ENCODE data around the gene GNA14. TPM values are rescaled to one million over a fixed set of nuclear protein-coding genes. Genes with fewer than 3 reads are reported as not detected.

The GNA14 gene
- total RNA-seq, 3 donors from 2014 or later: 0.11 TPM; not detected in 1

- DNase-seq: no peak
- Mint-ChIP-seq H3K4me3 (no peak overlapping the region), H3K36me3 (ENCODE audit: insufficient read depth) (no peaks in the 10 kb centered on the region), H3K9me3 (no peaks in the 10 kb centered on the region), H3K27me3 (ENCODE audit: low read depth) (no peaks in the 10 kb centered on the region), H3K4me1 (ENCODE audit: low read depth) (peaks cover 3% of the 10 kb centered on the region)
- ATAC-seq: no peak
Observed at GRCh38 chr9:77516781-77517180, 131.3 kb downstream of the GNA14 start.

- peaks cover 3% of the 10 kb centered on the region for H3K4me1 Mint-ChIP-seq (ENCODE audit: low read depth)
- no peak overlapping the region for H3K4me3 Mint-ChIP-seq
- no peak for DNase-seq
- no peak for ATAC-seq
- H3K27me3 Mint-ChIP-seq (ENCODE audit: low read depth): peaks cover 2% of the 10 kb centered on the region
- H3K36me3 Mint-ChIP-seq (ENCODE audit: insufficient read depth): no peaks in the 10 kb centered on the region
- no peaks in the 10 kb centered on the region for H3K9me3 Mint-ChIP-seq
Observed at GRCh38 chr9:77514886-77515711, 133.0 kb downstream of the GNA14 start.

- H3K9me3 Mint-ChIP-seq: no peaks in the 10 kb centered on the region
- no peaks in the 10 kb centered on the region for H3K36me3 Mint-ChIP-seq (ENCODE audit: insufficient read depth)
- H3K27me3 Mint-ChIP-seq (ENCODE audit: low read depth): peaks cover 2% of the 10 kb centered on the region
- ATAC-seq: no peak
- peaks cover 3% of the 10 kb centered on the region for H3K4me1 Mint-ChIP-seq (ENCODE audit: low read depth)
- no peak overlapping the region for H3K4me3 Mint-ChIP-seq
- DNase-seq: no peak
Observed at GRCh38 chr9:77513457-77513856, 134.7 kb downstream of the GNA14 start.

GRCh38 chr9:77512876-77513275, 135.2 kb downstream of the GNA14 start:
- Mint-ChIP-seq H3K4me3 (no peak overlapping the region), H3K9me3 (no peaks in the 10 kb centered on the region), H3K4me1 (ENCODE audit: low read depth) (peaks cover 3% of the 10 kb centered on the region), H3K36me3 (ENCODE audit: insufficient read depth) (no peaks in the 10 kb centered on the region), H3K27me3 (ENCODE audit: low read depth) (peaks cover 2% of the 10 kb centered on the region)
- ATAC-seq: no peak
- DNase-seq: no peak

GRCh38 chr9:77511525-77511924, 136.6 kb downstream of the GNA14 start:
- H3K27me3 Mint-ChIP-seq (ENCODE audit: low read depth): peaks cover 5% of the 10 kb centered on the region
- no peaks in the 10 kb centered on the region for H3K36me3 Mint-ChIP-seq (ENCODE audit: insufficient read depth)
- DNase-seq (no peak), ATAC-seq (no peak)
- no peak overlapping the region for H3K4me3 Mint-ChIP-seq
- H3K9me3 Mint-ChIP-seq: no peaks in the 10 kb centered on the region
- peaks cover 3% of the 10 kb centered on the region for H3K4me1 Mint-ChIP-seq (ENCODE audit: low read depth)

- Mint-ChIP-seq H3K9me3 (no peaks in the 10 kb centered on the region), H3K4me3 (no peak overlapping the region), H3K36me3 (ENCODE audit: insufficient read depth) (no peaks in the 10 kb centered on the region), H3K27me3 (ENCODE audit: low read depth) (peaks cover 5% of the 10 kb centered on the region), H3K4me1 (ENCODE audit: low read depth) (peaks cover 3% of the 10 kb centered on the region)
- no peak for ATAC-seq
- DNase-seq: no peak
Observed at GRCh38 chr9:77510666-77511065, 137.5 kb downstream of the GNA14 start.

GRCh38 chr9:77508396-77508795, 139.7 kb downstream of the GNA14 start:
- H3K4me1 Mint-ChIP-seq (ENCODE audit: low read depth): no peaks in the 10 kb centered on the region
- peaks cover 5% of the 10 kb centered on the region for H3K27me3 Mint-ChIP-seq (ENCODE audit: low read depth)
- no peaks in the 10 kb centered on the region for H3K9me3 Mint-ChIP-seq
- DNase-seq (no peak), ATAC-seq (no peak)
- no peak overlapping the region for H3K4me3 Mint-ChIP-seq
- H3K36me3 Mint-ChIP-seq (ENCODE audit: insufficient read depth): no peaks in the 10 kb centered on the region

GRCh38 chr9:77507212-77507961, 140.7 kb downstream of the GNA14 start:
- H3K4me1 Mint-ChIP-seq (ENCODE audit: low read depth): no peaks in the 10 kb centered on the region
- ATAC-seq (no peak), DNase-seq (no peak)
- H3K9me3 Mint-ChIP-seq: no peaks in the 10 kb centered on the region
- H3K27me3 Mint-ChIP-seq (ENCODE audit: low read depth): peaks cover 9% of the 10 kb centered on the region
- no peak overlapping the region for H3K4me3 Mint-ChIP-seq
- no peaks in the 10 kb centered on the region for H3K36me3 Mint-ChIP-seq (ENCODE audit: insufficient read depth)

GRCh38 chr9:77505232-77505631, 142.9 kb downstream of the GNA14 start:
- no peak overlapping the region for H3K4me3 Mint-ChIP-seq
- DNase-seq (no peak), ATAC-seq (no peak)
- H3K27me3 Mint-ChIP-seq (ENCODE audit: low read depth): peaks cover 7% of the 10 kb centered on the region
- H3K4me1 Mint-ChIP-seq (ENCODE audit: low read depth): no peaks in the 10 kb centered on the region
- no peaks in the 10 kb centered on the region for H3K36me3 Mint-ChIP-seq (ENCODE audit: insufficient read depth)
- H3K9me3 Mint-ChIP-seq: no peaks in the 10 kb centered on the region

- no peak for DNase-seq
- H3K4me3 Mint-ChIP-seq: no peak overlapping the region
- ATAC-seq: no peak
- H3K36me3 Mint-ChIP-seq (ENCODE audit: insufficient read depth): no peaks in the 10 kb centered on the region
- H3K27me3 Mint-ChIP-seq (ENCODE audit: low read depth): peaks cover 7% of the 10 kb centered on the region
- H3K9me3 Mint-ChIP-seq: no peaks in the 10 kb centered on the region
- no peaks in the 10 kb centered on the region for H3K4me1 Mint-ChIP-seq (ENCODE audit: low read depth)
Observed at GRCh38 chr9:77502568-77502967, 145.6 kb downstream of the GNA14 start.

GRCh38 chr9:77498891-77499290, 149.2 kb downstream of the GNA14 start:
- H3K36me3 Mint-ChIP-seq (ENCODE audit: insufficient read depth): no peaks in the 10 kb centered on the region
- no peak overlapping the region for H3K4me3 Mint-ChIP-seq
- DNase-seq (no peak), ATAC-seq (no peak)
- H3K27me3 Mint-ChIP-seq (ENCODE audit: low read depth): peaks cover 4% of the 10 kb centered on the region
- no peaks in the 10 kb centered on the region for H3K9me3 Mint-ChIP-seq
- H3K4me1 Mint-ChIP-seq (ENCODE audit: low read depth): no peaks in the 10 kb centered on the region

- no peak overlapping the region for H3K4me3 Mint-ChIP-seq
- no peaks in the 10 kb centered on the region for H3K4me1 Mint-ChIP-seq (ENCODE audit: low read depth)
- H3K36me3 Mint-ChIP-seq (ENCODE audit: insufficient read depth): no peaks in the 10 kb centered on the region
- ATAC-seq: no peak
- no peak for DNase-seq
- no peaks in the 10 kb centered on the region for H3K27me3 Mint-ChIP-seq (ENCODE audit: low read depth)
- H3K9me3 Mint-ChIP-seq: no peaks in the 10 kb centered on the region
Observed at GRCh38 chr9:77497322-77498198, 150.6 kb downstream of the GNA14 start.

- no peaks in the 10 kb centered on the region for H3K36me3 Mint-ChIP-seq (ENCODE audit: insufficient read depth)
- peaks cover 6% of the 10 kb centered on the region for H3K9me3 Mint-ChIP-seq
- H3K4me3 Mint-ChIP-seq: no peak overlapping the region
- DNase-seq (no peak), ATAC-seq (no peak)
- H3K4me1 Mint-ChIP-seq (ENCODE audit: low read depth): no peaks in the 10 kb centered on the region
- H3K27me3 Mint-ChIP-seq (ENCODE audit: low read depth): no peaks in the 10 kb centered on the region
Observed at GRCh38 chr9:77495834-77496671, 152.1 kb downstream of the GNA14 start.
